ENCODE results near the gene NAPSA.

DNA sequence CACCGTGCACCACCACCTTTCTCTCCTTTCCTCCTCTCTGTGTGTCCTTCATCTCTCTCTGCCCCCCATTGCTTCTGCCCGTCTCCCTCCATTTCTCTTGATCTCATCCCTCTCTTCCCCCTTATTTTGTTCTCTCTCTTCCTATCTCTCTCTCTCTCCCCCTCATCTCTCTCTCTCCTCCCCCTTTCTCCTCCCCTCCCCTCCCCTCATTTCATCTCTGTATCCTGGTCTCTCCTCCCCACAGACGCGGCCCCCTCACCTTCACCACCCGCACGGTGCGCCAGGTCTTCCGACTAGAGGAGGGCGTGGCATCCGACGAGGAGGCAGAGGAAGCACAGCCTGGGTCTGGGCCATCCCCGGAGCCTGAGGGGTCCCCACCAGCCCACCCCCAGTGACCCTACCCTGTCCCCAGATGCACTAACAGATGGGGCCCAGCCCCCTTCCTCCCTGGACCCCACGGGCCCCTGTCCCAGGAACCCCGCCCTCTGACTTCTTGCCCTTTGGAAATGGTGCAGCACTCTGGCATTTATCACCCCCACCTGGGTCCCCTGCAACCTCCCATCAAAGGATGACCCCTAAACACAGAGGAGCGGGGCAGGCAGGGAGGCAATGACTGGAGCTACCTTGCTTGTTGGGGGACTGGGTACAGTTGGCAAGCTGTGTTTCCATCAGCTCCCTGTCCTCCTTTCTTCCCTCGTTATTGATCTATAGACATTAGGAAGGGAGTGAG, 55.9 kb downstream of the NAPSA start:
- TF ChIP-seq TAF1 (IDR thresholded peaks at IDR 0.05; ENCODE audit: low read depth) = no peak
- no peak for TF ChIP-seq TEAD4 (IDR thresholded peaks at IDR 0.05)

All from Ishikawa (cell line).